Activated T-cell treated with anti-CD3 and anti-CD28 coated beads for 24 hours (primary cell): ENCODE measurements around the gene RIPOR2.
"Not testable (repeated sequence)": the region's sequence is repeated elsewhere in the genome, so short reads cannot be mapped to it uniquely, and the experiment has no call there.

Source experiments
- DNase-seq: peaks from one replicate; pipeline ENCODE4 v3.0.0-alpha.2; 2020; ENCODE audit warnings: low read depth

RIPOR2 gene

DNA sequence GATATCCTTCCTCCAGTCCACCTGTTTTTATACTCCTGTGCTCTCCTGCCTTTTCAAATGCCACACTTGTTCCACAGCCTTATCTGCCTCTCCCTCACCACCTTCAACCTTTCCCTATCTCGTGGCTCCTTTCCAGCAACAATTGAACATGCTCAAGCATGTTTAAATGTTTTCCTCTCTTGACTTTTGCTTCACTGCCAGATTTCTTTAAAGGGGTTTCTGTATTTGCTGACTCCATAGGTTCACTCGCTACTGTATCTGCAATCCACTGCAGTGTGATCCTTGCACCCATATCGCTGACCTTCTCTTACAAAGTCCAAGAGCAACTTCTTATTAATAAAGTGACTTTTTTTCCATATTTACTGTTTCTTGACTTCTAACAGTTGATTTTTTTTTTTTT lies 172.2 kb downstream of the RIPOR2 start:
- DNase-seq = no peak

DNA sequence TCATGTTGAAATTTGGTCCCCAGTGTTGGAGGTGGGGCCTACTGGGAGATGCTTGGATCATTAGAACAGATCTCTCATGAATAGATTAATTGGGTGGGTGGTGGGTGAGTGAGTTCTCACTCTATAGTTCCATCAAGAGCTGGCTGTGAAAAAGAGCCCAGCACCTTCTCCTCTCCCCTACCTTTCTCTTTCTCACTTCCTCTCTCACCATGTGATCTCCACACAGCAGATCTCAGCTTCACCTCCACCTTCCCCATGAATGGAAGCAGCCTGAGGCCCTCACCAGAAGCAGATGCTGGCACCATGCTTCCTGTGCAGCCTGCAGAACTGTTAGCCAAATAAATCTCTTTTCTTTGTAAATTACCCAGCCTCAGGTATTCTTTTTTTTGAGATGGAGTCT lies 173.9 kb downstream of the RIPOR2 start:
- DNase-seq = no peak

DNA sequence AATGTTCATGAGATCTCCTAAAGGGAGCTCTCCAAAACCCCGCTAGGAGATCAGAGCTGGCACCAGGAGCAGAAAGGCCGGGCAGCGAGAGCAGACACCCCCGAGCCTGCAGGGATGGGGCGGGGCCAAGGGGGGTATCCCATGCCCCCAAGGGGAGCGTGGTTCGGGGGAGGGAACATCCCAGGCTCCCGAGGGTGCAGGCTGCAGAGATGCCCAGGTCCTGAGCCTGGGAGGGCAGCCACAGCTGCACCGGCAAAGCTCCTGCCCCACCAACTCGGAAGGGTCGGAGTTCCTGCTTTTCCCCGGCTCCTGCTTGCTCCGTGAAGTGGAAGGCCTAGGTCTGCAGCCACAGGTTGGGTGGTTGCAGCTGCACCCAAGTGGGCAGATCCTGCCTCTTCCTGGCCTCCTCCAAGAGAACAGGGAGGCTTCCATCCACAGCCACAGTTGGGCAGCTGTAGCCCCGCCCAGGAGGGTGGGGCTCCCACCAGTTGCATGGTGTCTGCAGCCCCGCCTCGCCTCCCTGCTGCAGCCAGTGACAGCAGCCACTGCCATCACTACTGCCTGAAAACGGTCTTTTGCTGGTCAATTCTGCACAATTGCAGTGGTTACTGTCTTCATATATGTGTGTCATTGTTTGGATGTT lies 174.4 kb downstream of the RIPOR2 start:
- no peak for DNase-seq

DNA sequence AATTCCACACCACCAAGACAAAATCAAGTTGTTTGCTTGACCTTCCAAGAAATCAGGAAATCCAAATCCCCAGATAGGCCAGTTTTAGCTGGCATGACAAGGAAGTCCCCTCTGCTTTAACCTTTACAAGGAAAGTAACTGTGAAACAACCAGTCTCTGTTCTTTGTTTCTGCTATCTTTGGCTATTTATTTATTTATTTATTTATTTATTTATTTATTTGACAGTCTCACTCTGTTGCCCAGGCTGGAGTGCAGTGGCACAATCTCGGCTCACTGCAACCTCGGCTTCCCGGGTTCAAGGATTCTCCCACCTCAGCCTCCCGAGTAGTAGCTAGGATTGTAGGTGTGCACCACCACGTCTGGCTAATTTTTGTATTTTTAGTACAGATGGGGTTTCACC lies 175.6 kb downstream of the RIPOR2 start:
- DNase-seq = no peak

DNA sequence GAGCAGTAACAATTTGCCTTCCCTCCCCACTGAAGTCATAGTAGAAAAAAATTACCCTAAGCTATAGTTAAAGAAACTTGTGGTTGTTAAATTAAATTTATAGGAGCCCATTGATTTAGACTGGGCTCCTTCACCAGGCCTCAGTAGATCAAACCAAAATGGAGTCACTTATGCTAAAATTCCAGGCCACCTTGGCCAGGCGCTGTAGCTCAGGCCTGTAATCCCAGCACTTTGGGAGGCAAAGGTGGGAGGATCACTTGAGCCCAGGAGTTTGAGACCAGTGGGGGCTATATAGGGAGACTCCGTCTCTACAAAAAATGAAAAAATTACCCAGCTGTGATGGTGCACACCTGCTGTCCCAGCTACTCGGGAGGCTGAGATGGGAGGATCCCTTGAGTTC lies 176.0 kb downstream of the RIPOR2 start:
- DNase-seq = no peak

DNA sequence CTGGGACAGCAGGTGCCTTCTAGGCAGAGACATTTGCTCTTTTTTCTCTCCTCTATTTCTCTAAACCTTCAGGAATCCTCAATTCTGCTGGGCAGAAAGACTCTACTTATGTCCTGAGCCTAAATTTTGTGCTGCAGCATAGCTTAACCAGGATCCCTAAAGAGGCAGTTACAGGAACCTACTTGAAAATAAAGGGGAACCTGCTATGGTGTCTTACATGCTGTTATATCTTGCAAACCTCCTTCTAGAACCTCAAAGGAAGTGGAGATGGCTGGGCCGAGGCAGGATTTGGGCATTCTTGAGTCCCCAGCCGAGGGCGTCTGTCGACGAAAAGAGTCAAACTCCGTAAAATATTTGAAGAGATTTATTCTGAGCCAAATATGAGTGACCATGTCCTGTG lies 178.1 kb downstream of the RIPOR2 start:
- DNase-seq = no peak

DNA sequence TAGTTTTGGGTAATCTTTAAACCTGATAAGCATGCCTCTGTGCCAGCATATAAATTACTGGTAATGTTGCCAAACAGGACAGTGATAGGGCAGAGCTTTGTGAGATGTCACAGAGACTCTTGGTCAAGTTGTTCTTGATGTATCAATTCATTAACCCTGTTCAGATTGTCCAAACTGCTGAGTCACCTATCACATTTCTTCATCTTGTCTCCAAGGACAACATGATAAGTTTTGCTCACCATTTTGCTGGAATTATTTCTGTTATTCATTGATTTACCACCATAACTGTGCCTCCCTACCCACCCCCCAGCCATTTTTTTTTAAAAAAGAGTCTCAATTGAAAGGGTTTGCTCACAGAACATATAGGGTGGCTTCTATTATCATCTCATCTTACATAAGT lies 180.5 kb downstream of the RIPOR2 start:
- no peak for DNase-seq

DNA sequence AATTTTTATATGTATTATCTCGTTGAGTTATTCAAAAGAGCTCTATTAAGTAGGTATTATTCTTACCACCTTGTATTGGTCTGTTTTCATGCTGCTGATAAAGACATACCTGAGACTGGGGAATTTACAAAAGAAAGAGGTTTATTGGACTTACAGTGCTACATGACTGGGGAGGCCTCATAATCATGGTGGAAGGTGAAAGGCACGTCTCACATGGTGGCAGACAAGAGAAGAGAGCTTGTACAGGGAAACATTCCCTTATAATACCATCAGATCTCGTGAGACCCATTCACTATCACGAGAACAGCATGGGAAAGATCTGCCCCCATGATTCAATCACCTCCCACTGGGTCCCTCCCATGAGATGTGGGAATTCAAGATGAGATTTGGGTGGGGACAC lies 181.4 kb downstream of the RIPOR2 start:
- not testable (repeated sequence) for DNase-seq
